Right lobe of liver (tissue), 6 donors: ENCODE results near the gene TMC2. TPM values are rescaled to one million over a fixed set of nuclear protein-coding genes. Genes with fewer than 3 reads are reported as not detected.

Experiments
- ATAC-seq, 4 donors: fragments of 200-7000 bp; cut with Tn5 transposase; one replicate each; pipeline ENCODE4 v1.9.1; 2020; ENCODE audit warnings: mild to moderate bottlenecking in 4 of 4, moderate library complexity in 4 of 4
- DNase-seq, 3 donors: peaks; one replicate each; pipeline ENCODE4 v3.0.0-alpha.2; 2020
- H3K27ac ChIP-seq, 3 donors: fragments of 200-600 bp; one replicate each; pipeline ENCODE4 v1.8.0; 2022
- H3K27me3 ChIP-seq, 2 donors: fragments of 200-600 bp; one replicate each; pipeline ENCODE4 v1.8.0; 2022
- H3K36me3 ChIP-seq, 4 donors: fragments of 200-600 bp; sonication (generic) in 1 of 4; one replicate each; pipeline versions ENCODE4 v1.5.1 to v1.8.0; 2017 to 2022; ENCODE audit warnings: control low read depth in 1 of 4
- H3K4me1 ChIP-seq, 4 donors: fragments of 200-600 bp; sonication (generic) in 1 of 4; one replicate each; pipeline versions ENCODE4 v1.5.1 to v1.8.0; 2017 to 2022; ENCODE audit warnings: control low read depth in 1 of 4
- H3K4me3 ChIP-seq, 3 donors: fragments of 200-600 bp; one replicate each; pipeline ENCODE4 v1.8.0; 2022
- H3K9me3 ChIP-seq, 4 donors: fragments of 200-600 bp; sonication (generic) in 1 of 4; one replicate each; pipeline versions ENCODE4 v1.5.1 to v1.8.0; 2017 to 2022; ENCODE audit warnings: control low read depth in 1 of 4
- POLR2A ChIP-seq: fragments of 450-650 bp; IDR thresholded peaks from one replicate; pipeline ENCODE4 v1.6.1; 2017; ENCODE audit warnings: antibody characterized with exemption, mild to moderate bottlenecking
- WGBS: methylation state at CpG from one replicate; pipeline ENCODE4 v1.1.6; 2018; ENCODE audit warnings: low coverage, low lambda C conversion rate; ENCODE audit not compliant: insufficient coverage; ENCODE audit errors: missing lambda C conversion rate; 5-methylcytosine and 5-hydroxymethylcytosine counted together
- intact Hi-C, 2 donors: fragments of 100-400 bp; cut with DNase I; formaldehyde crosslinking; loops; one replicate each; pipeline versions ENCODE4 v1.11.2 to v1.14.1; 2022
- total RNA-seq, 6 experiments: library from RNA; depleted of rRNA in 2 of 6; stranded (reverse); fragments of >200 nt in 2 of 6; fragmentation: NEBNext Ultra II Directional in 3 of 6; extraction: Animal tissue kit (Norgen Biotek cat#: 25700) in 3 of 6; gene quantifications; one replicate each; pipeline versions ENCODE4 v1.1.0 to v1.2.4, GENCODE V29; 2016 to 2023
- TF ChIP-seq, protein P1 (sequence below), 4 donors: fragments of 200-600 bp in 3 of 4; fragments of 450-650 bp in 1 of 4; IDR thresholded peaks; one replicate each; pipeline versions ENCODE4 v1.5.1 to v1.8.0; 2016 to 2022; ENCODE audit warnings: antibody characterized with exemption in 4 of 4, mild to moderate bottlenecking in 2 of 4
- donor health status: DM: no; HTN: yes; CAD: no.
- donor health status: DM: no; HTN: no; CAD: no.
- donor health status: DM: no; HTN: no; CAD: no.
- donor health status: DM: no; HTN: yes; CAD: no.
- donor health status: DM: no; HTN: yes; CAD: no.

The TMC2 gene
- total RNA-seq, 6 experiments from 2014 or later, result not detected

- WGBS, result 23% methylated on average over 10 of the region's 10 CpGs
- no peaks in the 10 kb centered on the region for H3K9me3 ChIP-seq
- DNase-seq (no peak), ATAC-seq (no peak)
- H3K4me3 ChIP-seq, result no peak overlapping the region
- TF ChIP-seq POLR2A, result no peak
- TF ChIP-seq, protein P1, sequence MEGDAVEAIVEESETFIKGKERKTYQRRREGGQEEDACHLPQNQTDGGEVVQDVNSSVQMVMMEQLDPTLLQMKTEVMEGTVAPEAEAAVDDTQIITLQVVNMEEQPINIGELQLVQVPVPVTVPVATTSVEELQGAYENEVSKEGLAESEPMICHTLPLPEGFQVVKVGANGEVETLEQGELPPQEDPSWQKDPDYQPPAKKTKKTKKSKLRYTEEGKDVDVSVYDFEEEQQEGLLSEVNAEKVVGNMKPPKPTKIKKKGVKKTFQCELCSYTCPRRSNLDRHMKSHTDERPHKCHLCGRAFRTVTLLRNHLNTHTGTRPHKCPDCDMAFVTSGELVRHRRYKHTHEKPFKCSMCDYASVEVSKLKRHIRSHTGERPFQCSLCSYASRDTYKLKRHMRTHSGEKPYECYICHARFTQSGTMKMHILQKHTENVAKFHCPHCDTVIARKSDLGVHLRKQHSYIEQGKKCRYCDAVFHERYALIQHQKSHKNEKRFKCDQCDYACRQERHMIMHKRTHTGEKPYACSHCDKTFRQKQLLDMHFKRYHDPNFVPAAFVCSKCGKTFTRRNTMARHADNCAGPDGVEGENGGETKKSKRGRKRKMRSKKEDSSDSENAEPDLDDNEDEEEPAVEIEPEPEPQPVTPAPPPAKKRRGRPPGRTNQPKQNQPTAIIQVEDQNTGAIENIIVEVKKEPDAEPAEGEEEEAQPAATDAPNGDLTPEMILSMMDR (IDR thresholded peaks at IDR 0.05), result no peak
- no peaks in the 10 kb centered on the region for H3K36me3 ChIP-seq
- intact Hi-C loops, result no loop called here
- H3K4me1 ChIP-seq, result no peaks in the 10 kb centered on the region
- H3K27me3 ChIP-seq, result no peaks in the 10 kb centered on the region
- no peak overlapping the region for H3K27ac ChIP-seq
Observed at GRCh38 chr20:2578475-2579192, 42.3 kb downstream of the TMC2 start.

DNA sequence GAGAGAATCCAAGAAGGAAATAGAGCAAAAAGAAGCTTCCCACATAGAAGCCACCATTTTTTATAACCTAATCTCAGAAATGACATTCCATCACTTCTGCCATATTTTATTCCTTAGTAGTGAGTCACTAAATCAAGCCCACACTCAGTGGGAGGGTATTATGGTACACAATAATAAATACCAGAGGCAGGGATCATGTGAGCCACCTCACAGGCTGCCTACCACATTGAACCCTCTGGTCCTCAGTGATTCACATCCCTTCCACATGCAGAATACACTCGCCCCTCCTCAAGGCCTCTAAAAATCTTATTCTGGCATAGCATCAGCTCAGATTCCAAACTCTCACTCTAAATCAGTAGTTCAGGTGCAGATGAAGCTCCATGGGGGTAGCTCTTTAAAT is 49.4 kb downstream of the TMC2 start:
- Histone ChIP-seq H3K27ac (no peak overlapping the region), H3K4me3 (no peak overlapping the region), H3K27me3 (no peaks in the 10 kb centered on the region), H3K36me3 (no peaks in the 10 kb centered on the region), H3K4me1 (no peaks in the 10 kb centered on the region), H3K9me3 (no peaks in the 10 kb centered on the region)
- TF ChIP-seq POLR2A, result no peak
- TF ChIP-seq, protein P1 (IDR thresholded peaks at IDR 0.05), result no peak
- ATAC-seq, result no peak
- no peak for DNase-seq
- 20% methylated on average over 1 of the region's 1 CpG for WGBS
- intact Hi-C loops, result no loop called here

DNA sequence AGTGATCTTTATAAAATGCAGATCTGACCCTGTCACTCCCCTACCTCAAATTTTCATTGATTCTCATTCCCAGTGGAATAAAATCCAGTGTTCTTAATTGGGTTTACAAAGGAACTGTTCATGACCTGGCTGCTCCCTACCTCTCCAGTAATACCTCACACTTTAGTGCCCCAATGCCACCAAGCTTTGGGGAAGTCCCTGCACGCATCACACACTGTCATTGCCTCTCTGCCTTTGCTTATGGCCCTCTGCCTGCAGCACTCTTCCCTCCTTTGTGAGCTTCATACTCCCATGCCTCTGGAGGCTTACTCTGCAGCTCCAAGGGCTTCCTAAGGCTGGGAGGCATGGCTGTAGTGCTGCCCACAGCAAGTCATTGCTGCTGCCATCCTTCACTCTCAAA is 57.4 kb downstream of the TMC2 start:
- 57% methylated on average over 1 of the region's 1 CpG for WGBS
- Histone ChIP-seq H3K27ac (no peak overlapping the region), H3K4me1 (no peaks in the 10 kb centered on the region), H3K9me3 (no peaks in the 10 kb centered on the region), H3K36me3 (no peaks in the 10 kb centered on the region), H3K4me3 (no peak overlapping the region), H3K27me3 (no peaks in the 10 kb centered on the region)
- TF ChIP-seq, protein P1 (IDR thresholded peaks at IDR 0.05), result no peak
- no peak for TF ChIP-seq POLR2A
- intact Hi-C loops, result no loop called here
- DNase-seq (no peak), ATAC-seq (no peak)

DNA sequence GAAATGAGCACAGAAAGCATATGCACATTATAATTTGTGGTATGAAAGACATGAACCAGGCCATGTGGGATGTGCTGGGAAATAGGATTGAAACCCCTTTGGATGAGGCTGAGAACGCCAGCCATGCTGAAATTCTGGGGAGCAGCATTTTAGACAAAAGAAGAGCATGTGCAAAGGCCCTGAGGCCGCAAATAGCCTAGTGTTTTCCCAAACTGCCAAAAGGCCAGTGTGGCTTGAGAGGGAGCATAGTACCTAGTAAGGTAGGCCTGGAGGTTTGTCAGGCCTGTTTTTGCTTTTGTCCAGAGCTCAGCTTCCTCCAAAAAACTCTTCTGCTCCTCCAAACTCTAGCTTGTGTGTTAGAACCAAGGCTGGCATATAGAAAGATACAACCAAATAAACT is 58.7 kb downstream of the TMC2 start:
- Histone ChIP-seq H3K27ac (no peak overlapping the region), H3K36me3 (no peaks in the 10 kb centered on the region), H3K4me1 (no peaks in the 10 kb centered on the region), H3K9me3 (no peaks in the 10 kb centered on the region), H3K27me3 (no peaks in the 10 kb centered on the region), H3K4me3 (no peak overlapping the region)
- intact Hi-C loops, result no loop called here
- TF ChIP-seq, protein P1 (IDR thresholded peaks at IDR 0.05), result no peak
- no peak for TF ChIP-seq POLR2A
- ATAC-seq, result no peak
- 94% methylated on average over 2 of the region's 2 CpGs for WGBS
- no peak for DNase-seq
